Endothelial cell of umbilical vein (primary cell): ENCODE results near the gene ZSWIM2. TPM values are rescaled to one million over a fixed set of nuclear protein-coding genes. Genes with fewer than 3 reads are reported as not detected.

Experiments
- BruUV-seq: library from RNA; stranded (reverse); fragments of 400-500 nt; replicated peaks from 2 replicates; lab custom pipeline; 2021; lab: Mats Ljungman, UMichigan
- CTCF ChIA-PET: fragments of 300-600, 350-600 bp; sonication (Branson Sonifier 250); formaldehyde crosslinking; loops from one replicate; lab custom pipeline; 2021; ENCODE audit warnings: antibody characterized with exemption, inconsistent platforms; lab: Charles Lee
- POLR2A ChIA-PET: fragments of 300-600, 350-600 bp; sonication (Branson Sonifier 250); formaldehyde crosslinking; loops from one replicate; lab custom pipeline; 2021; ENCODE audit warnings: antibody characterized with exemption, inconsistent platforms; lab: Charles Lee
- DNase-seq: peaks from one replicate; pipeline ENCODE4 v3.0.0-alpha.2; 2011; ENCODE audit warnings: low read depth, low spot score
- FAIRE-seq: peaks from 2 replicates; lab custom pipeline; 2011; peaks lifted over from hg19 to GRCh38; lab: Jason Lieb, UNC
- H2AFZ ChIP-seq: 2 replicates; pipeline ENCODE4 v1.6.0; 2012; ENCODE audit warnings: low read depth, low read length, control low read depth, inconsistent platforms
- H3K27ac ChIP-seq: 2 replicates; pipeline ENCODE4 v1.5.1; 2011; ENCODE audit warnings: low read depth, mild to moderate bottlenecking, control low read depth, low read length, moderate library complexity; ENCODE audit not compliant: insufficient read depth
- H3K27me3 ChIP-seq, 2 experiments: 2 replicates each; pipeline versions ENCODE4 v1.6.0 to v1.6.1; 2011; ENCODE audit warnings: low read length in 2 of 2, mixed read lengths in 1 of 2; ENCODE audit not compliant: control insufficient read depth in 2 of 2, insufficient read depth in 2 of 2
- H3K36me3 ChIP-seq, 2 experiments: 2 replicates in 1 of 2; 3 replicates in 1 of 2; pipeline ENCODE4 v1.5.1; 2011; ENCODE audit warnings: low read length in 2 of 2, mild to moderate bottlenecking in 1 of 2, moderate library complexity in 1 of 2; ENCODE audit not compliant: control insufficient read depth in 2 of 2, insufficient read depth in 2 of 2; ENCODE audit errors: extremely low read depth in 1 of 2
- H3K4me1 ChIP-seq: 3 replicates; pipeline ENCODE4 v1.5.1; 2011; ENCODE audit warnings: mild to moderate bottlenecking, low read length; ENCODE audit not compliant: control insufficient read depth, insufficient read depth; ENCODE audit errors: extremely low read depth
- H3K4me2 ChIP-seq: 2 replicates; pipeline ENCODE4 v1.6.1; 2011; ENCODE audit warnings: low read length, control low read depth, mixed read lengths; ENCODE audit not compliant: insufficient read depth
- H3K4me3 ChIP-seq, 3 experiments: fragments of 200-600 bp in 1 of 3; sonication (generic), shearing (Covaris generic) in 1 of 3; replicated peaks in 1 of 3; 2 replicates each; pipeline ENCODE4 v1.5.1; 2011 to 2016; ENCODE audit warnings: control low read depth in 3 of 3, low read length in 3 of 3, mild to moderate bottlenecking in 2 of 3, inconsistent platforms in 1 of 3, low read depth in 1 of 3, moderate library complexity in 1 of 3; ENCODE audit not compliant: insufficient read depth in 1 of 3
- H3K79me2 ChIP-seq: 2 replicates; pipeline ENCODE4 v1.6.0; 2012; ENCODE audit warnings: low read length, inconsistent platforms; ENCODE audit not compliant: control insufficient read depth, insufficient read depth
- H3K9ac ChIP-seq: replicated peaks from 2 replicates; pipeline ENCODE3; 2011; ENCODE audit warnings: low read length, control low read depth; ENCODE audit not compliant: insufficient read depth; ENCODE audit errors: extremely low read depth
- H3K9me1 ChIP-seq: replicated peaks from 3 replicates; pipeline ENCODE4 v1.6.0; 2011; ENCODE audit warnings: mild to moderate bottlenecking, low read length; ENCODE audit not compliant: control insufficient read depth, insufficient read depth; ENCODE audit errors: extremely low read depth
- H3K9me3 ChIP-seq: replicated peaks from 2 replicates; pipeline ENCODE4 v1.5.1; 2012; ENCODE audit warnings: low read length, inconsistent platforms; ENCODE audit not compliant: control insufficient read depth, insufficient read depth
- H4K20me1 ChIP-seq: replicated peaks from 2 replicates; pipeline ENCODE3; 2011; ENCODE audit warnings: mild to moderate bottlenecking, low read length; ENCODE audit not compliant: control insufficient read depth, insufficient read depth; ENCODE audit errors: extremely low read depth
- CTCF ChIP-seq, 2 donors: IDR thresholded peaks; 1 replicate in 1 of 2; 2 replicates in 1 of 2; pipeline ENCODE4 v1.5.1; 2011; ENCODE audit warnings: low read length in 2 of 2, mild to moderate bottlenecking in 2 of 2, moderate library complexity in 2 of 2, control low read depth in 1 of 2, inconsistent platforms in 1 of 2, low read depth in 1 of 2; ENCODE audit not compliant: insufficient read depth in 1 of 2; ENCODE audit errors: extremely low read depth in 1 of 2
- EZH2 ChIP-seq: IDR thresholded peaks from 2 replicates; pipeline ENCODE4 v1.6.1; 2012; ENCODE audit warnings: borderline replicate concordance, low read depth, mild to moderate bottlenecking, moderate library complexity, low read length, inconsistent platforms; ENCODE audit not compliant: severe bottlenecking
- FOS ChIP-seq: IDR thresholded peaks from 2 replicates; pipeline ENCODE4 v1.6.1; 2011; ENCODE audit warnings: mild to moderate bottlenecking, low read length, moderate library complexity, borderline replicate concordance; ENCODE audit not compliant: insufficient read depth
- GATA2 ChIP-seq: IDR thresholded peaks from 2 replicates; pipeline ENCODE4 v1.7.0; 2011; ENCODE audit warnings: low read depth, mild to moderate bottlenecking, moderate library complexity, mixed read lengths, low read length; ENCODE audit not compliant: insufficient read length, insufficient read depth
- JUN ChIP-seq: IDR thresholded peaks from 2 replicates; pipeline ENCODE4 v1.6.1; 2011; ENCODE audit warnings: borderline replicate concordance, low read depth; ENCODE audit not compliant: insufficient read length, insufficient read depth
- MAX ChIP-seq: IDR thresholded peaks from 2 replicates; pipeline ENCODE4 v1.6.1; 2011; ENCODE audit not compliant: insufficient read depth, insufficient read length
- MYC ChIP-seq: IDR thresholded peaks from one replicate; pipeline ENCODE4 v1.6.1; 2011; ENCODE audit warnings: mild to moderate bottlenecking, low read depth, low read length
- POLR2A ChIP-seq: IDR thresholded peaks from 2 replicates; pipeline ENCODE4 v1.6.1; 2012; ENCODE audit warnings: low read depth, mild to moderate bottlenecking, control low read depth, low read length
- POLR2AphosphoS5 ChIP-seq: IDR thresholded peaks from 2 replicates; pipeline ENCODE4 v1.6.1; 2012; ENCODE audit warnings: low read depth, mild to moderate bottlenecking, control low read depth, low read length, moderate library complexity; ENCODE audit not compliant: insufficient read depth
- dilution Hi-C: fragments of 300-500 bp; cut with MboI; formaldehyde crosslinking; loops from one replicate; pipeline ENCODE4 v1.15.0; 2019; ENCODE audit warnings: low sequenced_read_pairs; ENCODE audit not compliant: extremely low pct_ligation_motif_present
- intact Hi-C: fragments of 100-400 bp; cut with micrococcal nuclease; formaldehyde crosslinking; loops from one replicate; pipeline ENCODE4 v1.10.0; 2022
- polyA plus RNA-seq, 4 experiments: library from polyadenylated mRNA; depleted of rRNA in 3 of 4; stranded (reverse) in 3 of 4; unstranded in 1 of 4; fragments of >200 nt; gene quantifications; 2 replicates each; pipeline versions ENCODE4 v1.2.1 to v1.2.3, GENCODE V29; 2011 to 2012; ENCODE audit warnings: missing spikeins in 1 of 4
- total RNA-seq: library from RNA; stranded (reverse); gene quantifications from 2 replicates; pipeline ENCODE4 v1.2.3, GENCODE V29; 2021

Gene ZSWIM2
- total and polyA plus RNA-seq, 2 donors (not counting 3 experiments of a cell fraction or from before 2014, with no cell fraction given), result not detected

- Histone ChIP-seq H3K36me3 (no peaks in the 10 kb centered on the region), H4K20me1 (no peaks in the 10 kb centered on the region), H3K4me2 (no peak overlapping the region), H3K79me2 (no peaks in the 10 kb centered on the region), H3K27ac (no peak overlapping the region), H3K27me3 (no peaks in the 10 kb centered on the region), H3K9me1 (no peaks in the 10 kb centered on the region), H3K4me1 (peaks cover 25% of the 10 kb centered on the region), H2AFZ (no peak overlapping the region), H3K4me3 (no peak overlapping the region), H3K9ac (no peak overlapping the region), H3K9me3 (no peaks in the 10 kb centered on the region)
- dilution Hi-C loops (no loop called here), intact Hi-C loops (no loop called here)
- CTCF ChIA-PET, result interaction anchor here (0.8 to 1.3 kb wide), 3 partner anchors 10 to 30 kb away, joined by 3 to 5 read pairs (median 4); no protein-coding TSS in a partner anchor
- FAIRE-seq (no peak), DNase-seq (no peak)
- TF ChIP-seq MYC, result no peak
- no peak for TF ChIP-seq GATA2
- no peak for TF ChIP-seq MAX
- TF ChIP-seq POLR2A, result no peak
- TF ChIP-seq CTCF (IDR thresholded peaks at IDR 0.05; ENCODE audit: extremely low read depth in 1 of 2, insufficient read depth in 1 of 2, low read depth in 1 of 2, low read length in 2 of 2), result no peak
- TF ChIP-seq EZH2, result no peak
- no peak for TF ChIP-seq FOS
- TF ChIP-seq JUN, result no peak
- no peak for TF ChIP-seq POLR2AphosphoS5
- POLR2A ChIA-PET, result no interaction called here
- no TSS peak for BruUV-seq
Observed at GRCh38 chr2:186892821-186893220, 43.9 kb upstream of the ZSWIM2 start.
